GM21381 (cell line): ENCODE data around the gene PDGFRA.
"Not testable (repeated sequence)": the region's sequence is repeated elsewhere in the genome, so short reads cannot be mapped to it uniquely, and the experiment has no call there.

ENCODE experiments used
- ATAC-seq: cut with Tn5 transposase; IDR thresholded peaks from one replicate; pipeline ENCODE4 v1.9.1; 2021; ENCODE audit warnings: mild to moderate bottlenecking, moderate library complexity; ENCODE audit not compliant: unreplicated experiment

The PDGFRA gene

GRCh38 chr4:54227256-54228055, 1.6 kb upstream of the PDGFRA start:
- ATAC-seq: no peak

GRCh38 chr4:54228056-54228527, 1.0 kb upstream of the PDGFRA start:
- ATAC-seq: no peak

GRCh38 chr4:54228546-54228945, 547 bp upstream of the PDGFRA start:
- no peak for ATAC-seq

DNA sequence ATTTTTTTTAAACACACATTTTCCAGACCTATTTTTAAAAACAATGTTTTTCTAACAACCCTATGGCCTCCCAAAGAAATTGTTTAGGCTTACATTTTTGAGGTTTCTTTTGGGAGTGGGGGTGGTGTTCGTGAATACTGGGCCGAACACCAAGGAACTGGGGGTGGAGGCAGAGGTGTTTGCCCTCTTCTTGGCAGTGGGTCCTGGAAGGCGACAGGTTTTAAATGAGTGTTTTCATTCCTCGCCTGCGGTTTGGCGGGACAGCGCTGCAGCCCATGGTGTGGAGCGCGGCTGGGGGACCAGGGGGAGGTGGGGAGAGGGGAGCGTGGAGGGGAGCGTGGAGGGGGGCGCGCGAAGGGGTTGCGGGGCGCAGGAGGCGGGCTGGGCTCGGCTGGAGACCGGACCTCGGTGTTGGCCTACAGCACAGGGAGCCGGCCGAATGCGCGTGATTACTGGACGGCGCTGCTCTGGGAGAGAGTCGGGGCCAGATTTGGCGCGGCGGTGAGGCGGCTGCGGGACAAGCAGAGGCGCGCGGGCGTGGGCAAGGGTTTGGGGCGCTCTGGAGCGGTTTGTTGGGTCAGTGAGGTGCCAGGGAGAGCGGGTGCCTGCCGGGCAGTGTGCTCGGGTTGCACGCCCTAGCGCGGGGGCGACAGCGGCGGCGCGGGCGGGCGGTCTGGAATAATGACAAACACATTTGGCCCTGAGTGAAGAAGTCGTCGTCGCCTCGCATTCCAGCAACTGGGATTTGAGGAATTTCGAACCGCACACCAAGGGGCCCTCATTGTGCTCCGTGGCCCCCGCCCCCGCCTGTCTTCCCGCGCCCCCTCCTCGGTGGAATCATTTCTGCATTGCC, 764 bp downstream of the PDGFRA start:
- no peak for ATAC-seq

DNA sequence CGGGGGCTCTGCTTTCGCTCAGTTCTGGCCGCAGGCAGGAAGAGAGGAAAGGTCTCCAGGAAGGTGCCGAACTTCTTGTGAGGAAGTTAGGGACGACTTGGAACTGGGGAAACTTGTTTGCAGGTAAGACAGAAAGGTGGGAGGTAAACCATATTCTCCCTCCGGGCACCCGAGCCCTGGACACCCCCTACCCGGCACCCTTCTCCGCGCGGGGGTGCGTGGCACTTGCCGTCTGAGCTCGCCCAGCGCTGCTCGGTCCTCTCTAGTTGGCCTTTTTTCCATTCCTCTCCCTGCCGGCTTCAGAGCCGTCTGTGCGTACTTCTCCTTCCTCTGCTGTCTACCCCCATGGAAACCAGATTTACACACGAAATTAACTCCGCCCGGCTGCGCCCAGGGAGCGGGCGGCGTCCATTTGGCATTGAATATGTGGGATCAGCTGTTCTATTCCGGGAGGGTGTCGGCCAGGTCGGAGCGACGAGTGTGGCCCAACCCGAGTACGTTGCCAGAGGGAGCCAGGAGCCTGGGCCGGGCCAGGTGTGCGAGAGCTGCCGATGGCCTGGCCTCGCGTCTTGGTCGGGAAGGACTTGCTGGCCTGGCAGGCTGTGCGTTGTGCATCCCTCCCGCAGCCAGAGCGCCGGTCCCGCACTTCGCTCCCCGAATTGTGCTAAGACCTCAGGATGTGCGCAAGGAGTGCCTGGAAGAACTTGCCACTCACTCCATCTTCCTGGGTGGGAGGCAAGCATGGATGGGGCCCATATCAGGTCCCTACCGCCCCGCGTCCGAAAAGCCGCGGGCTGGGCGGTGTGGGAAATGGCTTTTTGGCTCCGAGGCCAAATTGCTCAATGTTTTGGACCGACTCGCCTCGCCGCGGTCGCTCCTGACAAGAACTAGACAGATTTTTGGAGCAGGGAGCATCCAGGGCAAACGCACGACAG, 1.7 kb downstream of the PDGFRA start:
- ATAC-seq: no peak

- ATAC-seq: no peak
Measured at GRCh38 chr4:54231419-54231767, 2.3 kb downstream of the PDGFRA start.

GRCh38 chr4:54231768-54232688, 2.9 kb downstream of the PDGFRA start:
- no peak for ATAC-seq

DNA sequence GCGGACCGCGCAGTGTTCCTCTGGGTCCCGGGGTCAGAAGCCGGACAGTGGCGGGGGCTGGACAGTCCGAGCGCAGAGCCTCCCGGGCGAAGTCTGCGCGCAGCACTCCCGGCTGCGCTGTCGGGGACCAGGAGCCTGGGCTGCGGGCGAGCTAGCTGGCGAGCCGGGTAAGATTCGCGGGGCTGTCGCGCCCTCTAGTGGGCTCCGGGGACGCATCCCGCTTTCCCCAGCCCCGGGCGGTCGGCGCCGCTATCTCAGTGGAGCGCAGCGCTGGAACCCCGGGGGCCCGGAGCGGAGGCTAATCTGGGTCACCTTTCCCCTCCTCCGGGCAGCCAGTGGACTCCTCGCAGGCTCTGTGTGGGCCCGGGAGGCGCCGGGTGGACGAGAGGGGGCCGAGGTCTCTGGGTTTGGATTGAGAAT, 4.2 kb downstream of the PDGFRA start:
- ATAC-seq: peak; percentile 89

DNA sequence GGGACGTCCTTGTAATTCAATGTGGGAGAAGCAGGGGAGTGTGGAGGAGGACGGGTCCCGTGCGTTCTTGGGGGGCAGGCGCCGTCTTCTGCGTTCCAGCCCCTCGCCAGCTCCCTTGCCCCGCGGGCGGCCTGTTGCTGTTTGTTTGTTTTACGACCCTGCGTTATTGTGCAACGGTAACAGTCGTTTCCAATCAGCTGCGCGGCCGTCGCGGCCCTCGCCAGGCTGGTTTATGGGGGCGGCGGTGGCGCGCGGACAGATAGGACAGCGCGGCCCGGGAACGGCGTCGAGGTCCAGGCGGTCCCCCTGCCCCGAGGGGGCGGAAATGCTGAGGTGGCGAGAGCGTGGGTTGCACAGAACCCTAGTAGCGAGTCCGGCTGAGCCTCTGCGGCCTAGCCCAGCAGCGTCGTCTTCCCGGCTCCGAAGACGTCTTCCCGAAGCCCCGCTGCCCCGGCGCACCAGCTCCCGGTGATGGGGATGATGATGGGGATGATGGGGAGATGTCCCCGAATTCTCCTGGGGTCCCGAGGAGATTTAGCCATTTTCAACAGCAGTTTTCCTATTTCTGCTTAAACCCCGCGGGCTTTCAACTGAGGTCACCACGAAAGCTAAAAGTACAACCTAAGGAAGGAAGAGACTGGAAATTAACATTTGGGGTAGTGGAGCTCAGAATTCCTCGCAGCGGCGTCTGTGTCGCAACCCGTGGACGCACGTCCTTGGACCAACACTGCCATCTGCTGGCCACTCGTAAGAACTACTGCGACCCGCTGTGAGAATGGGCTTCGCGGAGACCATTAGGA, 4.8 kb downstream of the PDGFRA start:
- ATAC-seq: peak; percentile 57

GRCh38 chr4:54234497-54235205, 5.6 kb downstream of the PDGFRA start:
- ATAC-seq: no peak

- ATAC-seq: not testable (repeated sequence)
Measured at GRCh38 chr4:54236316-54236715, 7.2 kb downstream of the PDGFRA start.

DNA sequence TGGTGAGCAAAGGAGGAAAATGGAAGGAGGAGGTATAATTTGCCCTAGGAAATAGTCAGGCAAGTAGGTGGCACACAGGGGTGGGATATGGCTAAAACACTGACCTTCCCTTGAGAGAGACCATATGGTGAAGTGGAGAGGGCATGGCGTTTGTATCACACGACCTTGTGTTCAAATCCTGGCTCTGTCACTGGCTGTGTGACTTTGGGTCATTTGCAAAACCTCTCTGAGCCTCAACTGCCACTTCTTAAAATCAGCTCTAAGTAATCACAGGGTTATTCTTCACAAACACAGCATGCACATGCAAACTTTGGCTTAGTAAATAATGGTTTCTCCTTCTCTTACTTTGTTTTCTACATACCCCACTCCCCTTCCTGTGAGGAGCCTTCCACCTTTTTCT, 8.7 kb downstream of the PDGFRA start:
- ATAC-seq: no peak

GRCh38 chr4:54238389-54238788, 9.3 kb downstream of the PDGFRA start:
- ATAC-seq: no peak

DNA sequence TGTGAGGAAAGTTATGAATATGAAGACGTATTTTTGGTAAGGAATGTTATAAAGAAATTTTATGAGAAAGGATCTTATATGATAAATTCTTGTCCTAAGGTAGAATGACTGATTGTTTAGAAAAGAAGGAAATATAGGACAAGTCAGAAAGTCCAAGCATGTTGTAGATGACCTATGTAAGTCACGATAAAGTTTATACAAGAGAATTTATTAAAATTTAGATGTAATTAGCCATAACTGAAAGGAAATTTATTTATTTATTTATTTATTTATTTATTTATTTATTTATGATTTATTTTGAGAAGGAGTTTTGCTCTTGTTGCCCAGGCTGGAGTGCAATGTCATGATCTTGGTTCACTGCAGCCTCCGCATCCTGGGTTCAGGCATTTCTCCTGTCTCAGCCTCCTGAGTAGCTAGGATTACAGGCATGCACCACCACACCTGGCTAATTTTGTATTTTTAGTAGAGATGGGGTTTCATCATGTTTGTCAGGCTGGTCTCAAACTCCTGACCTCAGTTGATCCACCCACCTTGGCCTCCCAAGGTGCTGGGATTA, 12.3 kb downstream of the PDGFRA start:
- ATAC-seq: not testable (repeated sequence)

DNA sequence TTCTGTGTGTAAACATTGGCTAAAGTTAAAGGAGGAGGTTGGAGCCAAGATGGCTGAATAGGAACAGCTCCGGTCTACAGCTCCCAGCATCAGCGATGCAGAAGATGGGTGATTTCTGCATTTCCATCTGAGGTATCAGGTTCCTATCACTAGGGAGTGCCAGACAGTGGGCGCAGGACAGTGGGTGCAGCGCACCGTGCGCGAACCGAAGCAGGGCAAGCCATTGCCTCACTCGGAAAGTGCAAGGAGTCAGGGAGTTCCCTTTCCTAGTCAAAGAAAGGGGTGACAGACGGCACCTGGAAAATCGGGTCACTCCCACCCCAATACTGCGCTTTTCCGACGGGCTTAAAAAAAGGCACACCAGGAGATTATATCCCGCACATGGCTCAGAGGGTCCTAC, 14.4 kb downstream of the PDGFRA start:
- ATAC-seq: not testable (repeated sequence)

GRCh38 chr4:54252312-54252711, 23.2 kb downstream of the PDGFRA start:
- not testable (repeated sequence) for ATAC-seq

GRCh38 chr4:54254116-54254914, 25.2 kb downstream of the PDGFRA start:
- no peak for ATAC-seq
